HG03439 (cell line): ENCODE measurements around the gene GRID1.

ENCODE experiments used
- ATAC-seq: cut with Tn5 transposase; IDR thresholded peaks from one replicate; pipeline ENCODE4 v1.9.1; 2021; ENCODE audit warnings: mild to moderate bottlenecking, moderate library complexity; ENCODE audit not compliant: unreplicated experiment

GRID1 gene

GRCh38 chr10:86281396-86281795 is 85.2 kb downstream of the GRID1 start:
- no peak for ATAC-seq

GRCh38 chr10:86269332-86269731 is 97.3 kb downstream of the GRID1 start:
- ATAC-seq: no peak

GRCh38 chr10:86267286-86268195 is 99.1 kb downstream of the GRID1 start:
- ATAC-seq: no peak

GRCh38 chr10:86266446-86267242 is 100.0 kb downstream of the GRID1 start:
- no peak for ATAC-seq

GRCh38 chr10:86265895-86266259 is 100.7 kb downstream of the GRID1 start:
- ATAC-seq: no peak

GRCh38 chr10:86265236-86265894 is 101.2 kb downstream of the GRID1 start:
- ATAC-seq: no peak

GRCh38 chr10:86264481-86265231 is 101.9 kb downstream of the GRID1 start:
- ATAC-seq: no peak

- ATAC-seq: no peak
Measured at GRCh38 chr10:86263907-86264306, 102.7 kb downstream of the GRID1 start.

- ATAC-seq: no peak
Measured at GRCh38 chr10:86263209-86263608, 103.4 kb downstream of the GRID1 start.

- no peak for ATAC-seq
Measured at GRCh38 chr10:86262688-86263181, 103.9 kb downstream of the GRID1 start.

GRCh38 chr10:86261941-86262687 is 104.5 kb downstream of the GRID1 start:
- peak; percentile 72 for ATAC-seq

GRCh38 chr10:86261470-86261869 is 105.1 kb downstream of the GRID1 start:
- no peak for ATAC-seq

GRCh38 chr10:86260564-86260963 is 106.0 kb downstream of the GRID1 start:
- no peak for ATAC-seq

- ATAC-seq: no peak
Measured at GRCh38 chr10:86259901-86260562, 106.6 kb downstream of the GRID1 start.

GRCh38 chr10:86258941-86259340 is 107.7 kb downstream of the GRID1 start:
- ATAC-seq: no peak

GRCh38 chr10:86258499-86258898 is 108.1 kb downstream of the GRID1 start:
- no peak for ATAC-seq

- ATAC-seq: no peak
Measured at GRCh38 chr10:86257683-86258082, 108.9 kb downstream of the GRID1 start.

- ATAC-seq: no peak
Measured at GRCh38 chr10:86256690-86257315, 109.8 kb downstream of the GRID1 start.
